ENCODE data around the gene CTNNA3. TPM values are rescaled to one million over a fixed set of nuclear protein-coding genes. Genes with fewer than 3 reads are reported as not detected.
A peak's percentile ranks its signal among the peaks of the same experiment; 100 is the strongest.

The CTNNA3 gene
- total RNA-seq, 1 donor from 2014 or later: 159 TPM

DNA sequence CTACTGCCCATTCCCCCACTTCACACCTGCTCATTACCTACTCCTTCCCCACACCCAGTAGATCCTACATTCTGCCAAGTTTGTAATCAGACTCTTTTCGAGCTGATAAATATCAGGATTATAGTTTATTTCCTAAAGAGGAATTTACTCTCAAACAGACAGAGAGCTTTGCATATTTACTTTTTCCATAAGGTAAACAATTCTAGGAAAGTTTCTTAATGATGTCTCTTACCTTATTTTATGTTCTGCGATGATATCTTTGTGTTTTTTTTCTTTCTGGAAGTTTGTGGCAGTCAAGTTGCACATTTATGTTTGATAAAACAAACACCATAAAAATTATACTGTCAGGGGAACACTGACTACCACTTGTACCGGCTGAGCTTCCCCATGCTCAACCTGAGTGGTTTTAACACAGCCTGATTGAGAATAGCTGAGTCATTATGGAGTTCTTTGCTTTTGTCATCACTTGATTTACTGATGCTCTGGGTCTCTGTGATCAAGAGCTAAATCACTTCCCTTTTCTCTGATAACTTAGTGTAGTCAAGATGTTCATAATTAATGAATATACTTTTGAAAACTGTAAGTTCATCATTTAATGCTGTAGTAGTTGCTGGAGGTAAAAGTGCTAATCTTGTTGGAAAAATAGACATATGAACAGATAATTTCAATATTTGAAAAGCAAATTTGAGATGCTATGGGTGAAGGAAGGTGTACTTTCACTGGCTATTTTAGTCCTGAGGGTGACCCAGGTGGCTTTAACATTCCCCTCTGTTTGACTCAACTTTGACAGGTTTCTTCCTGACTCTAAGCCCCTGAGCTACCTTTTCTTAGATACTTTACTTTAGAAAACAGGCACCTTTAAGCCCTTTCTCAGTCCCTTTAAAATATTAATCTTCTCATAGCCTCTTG lies 1804.7 kb downstream of the CTNNA3 start:
- Histone ChIP-seq H3K27me3 (ENCODE audit: low read depth) (no peaks in the 10 kb centered on the region), H3K4me3 (no peak overlapping the region), H3K4me1 (no peaks in the 10 kb centered on the region), H3K27ac (replicated peaks) (no peak overlapping the region), H3K36me3 (no peaks in the 10 kb centered on the region), H3K9me3 (replicated peaks) (peaks cover 19% of the 10 kb centered on the region)
- intact Hi-C loops (cut with micrococcal nuclease): no loop called here
- DNase-seq: no peak
- TF ChIP-seq, protein P1, sequence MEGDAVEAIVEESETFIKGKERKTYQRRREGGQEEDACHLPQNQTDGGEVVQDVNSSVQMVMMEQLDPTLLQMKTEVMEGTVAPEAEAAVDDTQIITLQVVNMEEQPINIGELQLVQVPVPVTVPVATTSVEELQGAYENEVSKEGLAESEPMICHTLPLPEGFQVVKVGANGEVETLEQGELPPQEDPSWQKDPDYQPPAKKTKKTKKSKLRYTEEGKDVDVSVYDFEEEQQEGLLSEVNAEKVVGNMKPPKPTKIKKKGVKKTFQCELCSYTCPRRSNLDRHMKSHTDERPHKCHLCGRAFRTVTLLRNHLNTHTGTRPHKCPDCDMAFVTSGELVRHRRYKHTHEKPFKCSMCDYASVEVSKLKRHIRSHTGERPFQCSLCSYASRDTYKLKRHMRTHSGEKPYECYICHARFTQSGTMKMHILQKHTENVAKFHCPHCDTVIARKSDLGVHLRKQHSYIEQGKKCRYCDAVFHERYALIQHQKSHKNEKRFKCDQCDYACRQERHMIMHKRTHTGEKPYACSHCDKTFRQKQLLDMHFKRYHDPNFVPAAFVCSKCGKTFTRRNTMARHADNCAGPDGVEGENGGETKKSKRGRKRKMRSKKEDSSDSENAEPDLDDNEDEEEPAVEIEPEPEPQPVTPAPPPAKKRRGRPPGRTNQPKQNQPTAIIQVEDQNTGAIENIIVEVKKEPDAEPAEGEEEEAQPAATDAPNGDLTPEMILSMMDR (IDR thresholded peaks at IDR 0.05; ENCODE audit: borderline replicate concordance): no peak

DNA sequence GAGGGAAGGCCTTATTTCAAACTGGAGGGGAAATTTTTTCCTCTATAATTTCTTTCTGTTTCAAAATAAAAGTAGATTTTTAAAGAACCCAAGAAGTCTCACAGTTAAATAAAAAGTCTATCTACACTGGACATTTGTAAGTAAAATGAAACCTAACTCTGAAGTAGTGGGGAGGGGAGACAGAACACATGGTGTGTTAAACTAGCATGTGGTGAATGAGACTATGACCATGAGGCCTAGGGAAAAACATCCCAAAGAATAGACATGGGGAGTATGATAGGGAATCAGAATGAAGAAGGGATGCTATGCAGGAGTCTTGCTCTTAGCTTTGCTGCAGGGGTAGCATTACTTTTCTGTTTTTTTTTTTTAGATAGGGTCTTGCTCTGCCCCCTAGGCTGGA lies 1831.5 kb downstream of the CTNNA3 start:
- TF ChIP-seq, protein P1 (IDR thresholded peaks at IDR 0.05; ENCODE audit: borderline replicate concordance): no peak
- no peaks in the 10 kb centered on the region for H3K4me1 ChIP-seq
- H3K4me3 ChIP-seq: no peak overlapping the region
- H3K27ac ChIP-seq (replicated peaks): no peak overlapping the region
- no peaks in the 10 kb centered on the region for H3K9me3 ChIP-seq (replicated peaks)
- no peaks in the 10 kb centered on the region for H3K27me3 ChIP-seq (ENCODE audit: low read depth)
- no peaks in the 10 kb centered on the region for H3K36me3 ChIP-seq
- no peak for DNase-seq
- intact Hi-C loops (cut with micrococcal nuclease): no loop called here

DNA sequence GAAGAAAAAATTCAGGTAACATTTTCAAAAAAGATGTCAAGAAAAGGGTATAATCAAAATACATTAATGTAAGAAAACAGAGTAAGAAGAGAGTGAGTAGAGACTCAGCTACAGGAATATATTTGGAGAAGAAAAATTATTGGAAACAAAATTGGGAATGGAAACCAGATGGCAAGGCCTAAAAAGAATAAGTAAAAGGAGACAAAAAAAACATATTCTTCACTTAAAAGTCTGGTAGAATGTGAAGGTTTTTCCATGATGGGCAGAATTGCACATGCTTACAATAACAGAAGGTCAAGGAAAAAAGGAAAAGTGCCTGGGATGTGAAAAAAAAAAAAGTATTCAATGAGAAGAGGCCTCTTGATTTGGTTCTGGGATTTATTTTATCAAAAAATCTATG lies 1832.0 kb downstream of the CTNNA3 start:
- TF ChIP-seq, protein P1 (IDR thresholded peaks at IDR 0.05; ENCODE audit: borderline replicate concordance): no peak
- DNase-seq: no peak
- no peaks in the 10 kb centered on the region for H3K4me1 ChIP-seq
- no peaks in the 10 kb centered on the region for H3K9me3 ChIP-seq (replicated peaks)
- no peaks in the 10 kb centered on the region for H3K27me3 ChIP-seq (ENCODE audit: low read depth)
- intact Hi-C loops (cut with micrococcal nuclease): no loop called here
- no peaks in the 10 kb centered on the region for H3K36me3 ChIP-seq
- no peak overlapping the region for H3K4me3 ChIP-seq
- no peak overlapping the region for H3K27ac ChIP-seq (replicated peaks)

Small RNA genes within 50 kb of the gene (microRNA-seq; reads per million reads assigned to microRNA genes)
- gene MIR7151: 6.6 reads per million, percentile 19 among the genes with 10 or more reads in this experiment

Other genes starting within 250 kb of the CTNNA3 start
- 6.1 TPM for gene DNAJC12, start 142.0 kb upstream of the CTNNA3 start, total RNA-seq
- gene SIRT1, start 188.5 kb upstream of the CTNNA3 start, total RNA-seq: 10.6 TPM